ENCODE data around the gene LRRN2. TPM values are rescaled to one million over a fixed set of nuclear protein-coding genes. Genes with fewer than 3 reads are reported as not detected.

The LRRN2 gene
- total RNA-seq, 1 experiment from 2014 or later = 5.8 TPM

DNA sequence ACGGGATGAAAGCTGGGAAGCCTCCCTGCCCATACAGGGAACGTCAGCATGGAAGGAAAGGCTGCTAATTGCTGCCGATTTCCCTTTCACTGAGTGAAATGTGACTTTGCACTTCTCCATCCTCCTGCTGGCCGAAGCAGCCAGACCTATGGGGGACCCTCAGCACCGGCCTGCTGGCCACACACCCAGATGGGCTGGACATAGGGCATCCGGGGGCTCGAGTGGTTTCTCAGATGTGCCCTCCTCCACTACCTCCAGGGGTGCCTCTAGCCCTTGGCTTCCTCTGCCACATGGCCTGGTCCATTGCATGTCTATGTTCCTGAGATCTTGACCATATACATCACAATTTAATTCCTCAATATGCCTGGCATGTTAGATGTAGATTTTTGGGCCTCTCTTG is 79.7 kb downstream of the LRRN2 start:
- DNase-seq = no peak
- Mint-ChIP-seq H3K4me1 (peaks cover 22 to 24% of the 10 kb centered on the region in 2 experiments), H3K4me3 (no peak overlapping the region), H3K36me3 (ENCODE audit: insufficient read depth in 1 of 3, low read depth in 3 of 3) (peaks cover 0 to 3% (median 0%) of the 10 kb centered on the region in 3 experiments; a peak in 2 of 7 replicates), H3K27me3 (ENCODE audit: low read depth) (peaks cover 19% of the 10 kb centered on the region), H3K9me3 (no peaks in the 10 kb centered on the region), H3K27ac (no peak overlapping the region)
- no peaks in the 10 kb centered on the region for H4K20me1 ChIP-seq (ENCODE audit: control insufficient read depth, insufficient read depth, insufficient read length)
- H2AFZ ChIP-seq (ENCODE audit: low read length) = no peak overlapping the region
- no peak overlapping the region for H2BK5ac ChIP-seq (ENCODE audit: insufficient read length, low read length)
- H2BK120ac ChIP-seq (ENCODE audit: low read depth, low read length, poor library complexity, severe bottlenecking) = no peak overlapping the region
- no peak overlapping the region for H3K4ac ChIP-seq (ENCODE audit: low read depth, low read length)
- H4K91ac ChIP-seq (ENCODE audit: insufficient read length, low read depth, low read length) = no peak overlapping the region
- no peaks in the 10 kb centered on the region for H3K79me1 ChIP-seq (ENCODE audit: insufficient read depth, low read depth, low read length, poor library complexity, severe bottlenecking)
- H3K9ac ChIP-seq (ENCODE audit: extremely low read depth, insufficient read length, low read length) = no peak overlapping the region
- WGBS (ENCODE audit: extremely low coverage, insufficient read length, low lambda C conversion rate) = no CpG with 5 or more reads among the region's 7 CpGs
- H3K56ac ChIP-seq (ENCODE audit: insufficient read length, low read depth, low read length) = no peak overlapping the region
- no peak overlapping the region for H4K8ac ChIP-seq (replicated peaks; ENCODE audit: insufficient read length, low read depth, low read length)
- no peaks in the 10 kb centered on the region for H3K9me3 ChIP-seq (ENCODE audit: control insufficient read depth, low read depth, low read length)
- no peak overlapping the region for H3K27ac ChIP-seq (ENCODE audit: insufficient read length, low read depth, low read length)
- H3K14ac ChIP-seq (ENCODE audit: insufficient read depth, low read length) = no peak overlapping the region
- no peaks in the 10 kb centered on the region for H3K79me2 ChIP-seq (ENCODE audit: insufficient read depth, low read length)
- H3K4me1 ChIP-seq (ENCODE audit: insufficient read depth, low read length) = peaks cover 12% of the 10 kb centered on the region; the same call in 1 of the 2 replicates
- no peak overlapping the region for H3K4me2 ChIP-seq (ENCODE audit: insufficient read depth, insufficient read length, low read length)
- H3K23ac ChIP-seq (ENCODE audit: insufficient read length, low read depth, low read length) = no peak overlapping the region
- no peak overlapping the region for H3T11ph ChIP-seq (ENCODE audit: low read length)
- no peak overlapping the region for H2AK5ac ChIP-seq (ENCODE audit: insufficient read length, low read length)
- no peaks in the 10 kb centered on the region for H3K23me2 ChIP-seq (ENCODE audit: insufficient read length, low read depth, low read length, poor library complexity, severe bottlenecking)
- no peak overlapping the region for H2BK12ac ChIP-seq (ENCODE audit: insufficient read length, low read depth, low read length)
- H2BK15ac ChIP-seq (ENCODE audit: low read depth, low read length) = no peak overlapping the region
- no peak for TF ChIP-seq CTCF (conservative IDR thresholded peaks at IDR 0.05)
- no peak overlapping the region for H2BK20ac ChIP-seq (ENCODE audit: low read depth, low read length, poor library complexity, severe bottlenecking)
- no peak overlapping the region for H4K5ac ChIP-seq (ENCODE audit: insufficient read length, low read depth, low read length)
- no peaks in the 10 kb centered on the region for H3K27me3 ChIP-seq (ENCODE audit: insufficient read depth, low read length)
- no peak overlapping the region for H3K18ac ChIP-seq (ENCODE audit: insufficient read length, low read depth, low read length)
